Breast epithelium (tissue), 3 donors: ENCODE data around the gene HES3.

Experiments
- CTCF ChIP-seq, 3 donors: fragments of 450-650 bp; IDR thresholded peaks; one replicate each; pipeline ENCODE4 v1.5.1; 2016 to 2017; ENCODE audit warnings: antibody characterized with exemption in 3 of 3, mild to moderate bottlenecking in 3 of 3, moderate library complexity in 3 of 3
- POLR2AphosphoS5 ChIP-seq, 3 donors: sonication (generic); formaldehyde crosslinking; IDR thresholded peaks; one replicate each; pipeline ENCODE4 v1.6.1; 2017; ENCODE audit warnings: antibody characterized with exemption in 3 of 3

- TF ChIP-seq CTCF (IDR thresholded peaks at IDR 0.05) (no peak), POLR2AphosphoS5 (IDR thresholded peaks at IDR 0.05) (no peak)
Observed at GRCh38 chr1:6198646-6199297, 45.2 kb upstream of the HES3 start.
